ENCODE results near the gene FAM171A2. TPM values are rescaled to one million over a fixed set of nuclear protein-coding genes. Genes with fewer than 3 reads are reported as not detected.

The FAM171A2 gene
- total RNA-seq, 1 experiment from 2014 or later: 0.30 TPM

DNA sequence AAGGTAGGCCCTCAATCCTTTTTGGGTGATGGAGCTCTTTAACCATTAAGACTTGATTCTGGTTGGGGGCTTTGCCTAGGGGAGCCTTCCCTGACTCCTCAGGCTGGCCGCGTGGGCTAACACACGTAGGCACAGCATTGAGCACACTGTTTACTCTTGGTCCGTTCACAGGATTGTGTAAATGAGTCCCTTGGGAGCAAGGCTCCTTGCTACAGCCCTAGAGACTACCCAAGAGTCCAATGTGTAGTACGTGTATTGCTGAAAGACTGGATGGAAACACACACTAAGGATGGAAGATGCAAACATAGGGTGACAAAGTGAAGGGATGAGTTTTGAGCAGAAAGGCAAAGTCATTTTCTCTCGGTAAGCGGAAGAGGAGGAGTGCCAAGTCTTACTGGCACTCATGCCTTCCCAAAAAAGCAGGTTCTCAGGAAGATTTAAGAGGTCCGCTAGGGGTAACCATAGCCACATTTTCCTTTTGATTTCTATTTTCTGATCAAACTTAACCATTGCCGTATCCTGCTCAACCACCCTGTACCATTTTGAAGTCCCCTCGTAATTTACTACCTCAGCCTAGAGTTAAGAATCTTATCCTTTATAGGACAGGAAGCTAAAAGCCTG lies 26.7 kb upstream of the FAM171A2 start:
- intact Hi-C loops (cut with micrococcal nuclease): no loop called here
- BruUV-seq (replicated peaks): no TSS peak
- POLR2A ChIA-PET: interaction anchor here (1.3 kb wide), 1 partner anchor 33 kb away, joined by 5 read pairs; no protein-coding TSS in a partner anchor

DNA sequence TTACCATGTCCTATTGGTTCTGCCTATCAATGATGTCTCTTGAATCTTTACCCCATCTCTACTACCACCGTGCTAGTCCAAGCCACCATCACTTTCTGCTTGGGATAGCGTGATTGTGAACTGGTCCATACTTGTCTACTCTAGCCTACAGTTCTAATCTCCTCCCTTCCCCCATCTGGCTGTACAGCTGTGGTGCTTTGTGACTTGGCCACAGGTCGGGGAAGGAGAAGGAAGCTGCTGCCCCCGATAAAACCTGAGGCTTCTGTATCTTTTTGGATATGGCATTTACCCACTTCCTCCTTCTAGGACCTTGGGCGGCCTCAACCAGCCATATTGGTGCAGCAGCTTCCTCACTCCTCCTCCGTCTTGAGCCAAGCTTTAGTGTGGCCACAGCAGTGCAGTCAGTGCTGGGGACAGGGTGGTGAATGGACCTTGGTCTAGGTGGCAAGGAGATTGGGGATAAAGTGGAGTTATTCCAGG lies 26.1 kb upstream of the FAM171A2 start:
- ChIA-PET POLR2A (interaction anchor here (1.3 kb wide), 1 partner anchor 32 kb away, joined by 5 read pairs; no protein-coding TSS in a partner anchor), CTCF (interaction anchor here (0.6 to 1.2 kb wide), 2 partner anchors 17 to 22 kb away, joined by 3 read pairs; no protein-coding TSS in a partner anchor)
- no peak overlapping the region for H3K27ac Mint-ChIP-seq (ENCODE audit: low read depth, unreplicated experiment)
- no peak overlapping the region for H3K4me3 Mint-ChIP-seq (ENCODE audit: unreplicated experiment)
- no TSS peak for BruUV-seq (replicated peaks)
- no peaks in the 10 kb centered on the region for H3K4me1 Mint-ChIP-seq (ENCODE audit: insufficient read depth, unreplicated experiment)
- TF ChIP-seq, protein P1, sequence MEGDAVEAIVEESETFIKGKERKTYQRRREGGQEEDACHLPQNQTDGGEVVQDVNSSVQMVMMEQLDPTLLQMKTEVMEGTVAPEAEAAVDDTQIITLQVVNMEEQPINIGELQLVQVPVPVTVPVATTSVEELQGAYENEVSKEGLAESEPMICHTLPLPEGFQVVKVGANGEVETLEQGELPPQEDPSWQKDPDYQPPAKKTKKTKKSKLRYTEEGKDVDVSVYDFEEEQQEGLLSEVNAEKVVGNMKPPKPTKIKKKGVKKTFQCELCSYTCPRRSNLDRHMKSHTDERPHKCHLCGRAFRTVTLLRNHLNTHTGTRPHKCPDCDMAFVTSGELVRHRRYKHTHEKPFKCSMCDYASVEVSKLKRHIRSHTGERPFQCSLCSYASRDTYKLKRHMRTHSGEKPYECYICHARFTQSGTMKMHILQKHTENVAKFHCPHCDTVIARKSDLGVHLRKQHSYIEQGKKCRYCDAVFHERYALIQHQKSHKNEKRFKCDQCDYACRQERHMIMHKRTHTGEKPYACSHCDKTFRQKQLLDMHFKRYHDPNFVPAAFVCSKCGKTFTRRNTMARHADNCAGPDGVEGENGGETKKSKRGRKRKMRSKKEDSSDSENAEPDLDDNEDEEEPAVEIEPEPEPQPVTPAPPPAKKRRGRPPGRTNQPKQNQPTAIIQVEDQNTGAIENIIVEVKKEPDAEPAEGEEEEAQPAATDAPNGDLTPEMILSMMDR (IDR thresholded peaks at IDR 0.05; ENCODE audit: unreplicated experiment): no peak
- peaks cover 8% of the 10 kb centered on the region for H3K36me3 Mint-ChIP-seq (ENCODE audit: insufficient read depth, unreplicated experiment)
- no peaks in the 10 kb centered on the region for H3K9me3 Mint-ChIP-seq (ENCODE audit: unreplicated experiment)
- intact Hi-C loops (cut with micrococcal nuclease): no loop called here
- no peak for DNase-seq (ENCODE audit: unreplicated experiment)
- no peaks in the 10 kb centered on the region for H3K27me3 Mint-ChIP-seq (ENCODE audit: insufficient read depth, unreplicated experiment)

More for the DNA sequence above, 26.7 kb upstream of the FAM171A2 start:
- CTCF ChIA-PET: interaction anchor here (1.2 to 2.1 kb wide), 2 partner anchors 10 to 16 kb away, joined by 3 to 7 read pairs; no protein-coding TSS in a partner anchor
- DNase-seq (ENCODE audit: unreplicated experiment): no peak
- Mint-ChIP-seq H3K27ac (ENCODE audit: low read depth, unreplicated experiment) (peak overlapping the region; percentile 43), H3K36me3 (ENCODE audit: insufficient read depth, unreplicated experiment) (peaks cover 8% of the 10 kb centered on the region), H3K4me3 (ENCODE audit: unreplicated experiment) (no peak overlapping the region), H3K4me1 (ENCODE audit: insufficient read depth, unreplicated experiment) (no peaks in the 10 kb centered on the region), H3K9me3 (ENCODE audit: unreplicated experiment) (no peaks in the 10 kb centered on the region), H3K27me3 (ENCODE audit: insufficient read depth, unreplicated experiment) (no peaks in the 10 kb centered on the region)
- TF ChIP-seq, protein P1 (IDR thresholded peaks at IDR 0.05; ENCODE audit: unreplicated experiment): no peak

DNA sequence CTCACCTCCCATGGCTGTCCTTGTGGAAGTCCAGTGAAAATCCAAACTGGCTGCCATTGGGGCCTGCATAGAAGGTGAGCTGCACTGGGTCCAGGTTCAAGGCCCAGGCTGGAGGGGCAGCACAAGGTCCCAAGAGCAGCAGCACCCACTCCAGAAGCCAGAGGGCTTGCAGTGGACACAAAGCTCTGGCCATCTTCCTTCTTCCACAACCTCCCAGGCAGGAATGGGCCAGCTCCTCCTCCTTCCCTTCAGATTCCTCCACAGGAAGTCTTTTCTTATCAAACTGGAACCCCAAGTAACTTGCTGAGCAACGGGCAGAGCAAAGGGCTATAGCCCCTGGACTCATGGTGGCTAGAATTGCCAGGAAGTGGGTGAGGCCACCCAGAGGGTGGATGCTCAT lies 25.6 kb upstream of the FAM171A2 start, which contains the start of gene ITGA2B:
Gene ITGA2B (minus strand): TSS at position 369 of the 400 bp plus-strand sequence. CDS start 176 bp downstream, at position 193.
- H3K27ac Mint-ChIP-seq (ENCODE audit: low read depth, unreplicated experiment): peak within 1 kb of the TSS; percentile 43
- DNase-seq (ENCODE audit: unreplicated experiment): no peak
- H3K9me3 Mint-ChIP-seq (ENCODE audit: unreplicated experiment): no peaks in the 10 kb centered on the region
- POLR2A ChIA-PET: interaction anchor here (0.6 kb wide), 1 partner anchor 146 kb away, joined by 4 read pairs; no protein-coding TSS in a partner anchor
- TF ChIP-seq, protein P1 (IDR thresholded peaks at IDR 0.05; ENCODE audit: unreplicated experiment): no peak
- intact Hi-C loops (cut with micrococcal nuclease): no loop called here
- peaks cover 8% of the 10 kb centered on the region for H3K36me3 Mint-ChIP-seq (ENCODE audit: insufficient read depth, unreplicated experiment)
- H3K27me3 Mint-ChIP-seq (ENCODE audit: insufficient read depth, unreplicated experiment): no peaks in the 10 kb centered on the region
- CTCF ChIA-PET: interaction anchor here (0.6 kb wide), 2 partner anchors 22 to 144 kb away, joined by 3 read pairs; no protein-coding TSS in a partner anchor
- no TSS peak for BruUV-seq (replicated peaks)
- H3K4me1 Mint-ChIP-seq (ENCODE audit: insufficient read depth, unreplicated experiment): no peaks in the 10 kb centered on the region
- no peak within 1 kb of the TSS for H3K4me3 Mint-ChIP-seq (ENCODE audit: unreplicated experiment)

DNA sequence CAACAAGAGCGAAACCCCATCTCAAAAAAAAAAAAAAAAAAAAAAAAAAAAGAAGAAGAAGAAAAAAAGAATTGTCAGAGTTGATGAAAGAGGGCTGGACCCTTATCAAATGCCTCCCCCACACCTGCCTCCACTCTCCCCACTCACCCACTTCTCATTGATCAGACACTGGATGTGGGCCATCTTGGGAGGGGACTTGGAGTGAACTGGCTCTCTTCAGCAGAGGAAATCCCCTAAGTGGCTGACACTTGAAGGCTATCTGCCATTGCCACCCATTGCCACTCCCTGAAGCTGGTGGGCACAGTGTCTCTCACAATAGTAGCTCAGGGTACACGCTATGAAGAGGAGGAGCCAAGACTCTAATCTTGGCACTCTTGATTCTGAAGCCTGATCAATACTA lies 24.2 kb upstream of the FAM171A2 start:
- CTCF ChIA-PET: no interaction called here
- intact Hi-C loops (cut with micrococcal nuclease): no loop called here
- no peaks in the 10 kb centered on the region for H3K4me1 Mint-ChIP-seq (ENCODE audit: insufficient read depth, unreplicated experiment)
- no peaks in the 10 kb centered on the region for H3K36me3 Mint-ChIP-seq (ENCODE audit: insufficient read depth, unreplicated experiment)
- DNase-seq (ENCODE audit: unreplicated experiment): no peak
- TF ChIP-seq, protein P1 (IDR thresholded peaks at IDR 0.05; ENCODE audit: unreplicated experiment): no peak
- H3K4me3 Mint-ChIP-seq (ENCODE audit: unreplicated experiment): no peak overlapping the region
- no peak overlapping the region for H3K27ac Mint-ChIP-seq (ENCODE audit: low read depth, unreplicated experiment)
- H3K27me3 Mint-ChIP-seq (ENCODE audit: insufficient read depth, unreplicated experiment): peaks cover 9% of the 10 kb centered on the region
- no peaks in the 10 kb centered on the region for H3K9me3 Mint-ChIP-seq (ENCODE audit: unreplicated experiment)
- POLR2A ChIA-PET: interaction anchor here (1.0 kb wide), 1 partner anchor 9 kb away, joined by 3 read pairs; no protein-coding TSS in a partner anchor
- no TSS peak for BruUV-seq (replicated peaks)

All from MCF 10A (cell line).